Activated T-helper 1 cell treated with anti-CD3 and anti-CD28 coated beads, Interleukin-12 subunit alpha, Interleukin-12 subunit beta, Interleukin-2, Interleukin-4 antibody, amounts not matched to agents 30 ng/mL and 10 ng/mL and 1 ng/mL, durations not matched to agents 14 hours and 24 hours and 36 hours (primary cell): ENCODE measurements around the gene PPP1R18. TPM values are rescaled to one million over a fixed set of nuclear protein-coding genes. Genes with fewer than 3 reads are reported as not detected.

Experiments
- DNase-seq: peaks from one replicate; pipeline ENCODE4 v3.0.0; 2021; ENCODE audit warnings: low spot score
- H3K27ac Mint-ChIP-seq: one replicate; pipeline ENCODE4 v1.8.0; 2021; ENCODE audit warnings: mild to moderate bottlenecking, mixed read lengths
- H3K27me3 Mint-ChIP-seq: one replicate; pipeline ENCODE4 v1.8.0; 2022; ENCODE audit warnings: mild to moderate bottlenecking, moderate library complexity, mixed read lengths; ENCODE audit not compliant: insufficient read depth
- H3K36me3 Mint-ChIP-seq: one replicate; pipeline ENCODE4 v1.8.0; 2021; ENCODE audit warnings: low read depth, mixed read lengths
- H3K4me1 Mint-ChIP-seq: one replicate; pipeline ENCODE4 v1.8.0; 2021; ENCODE audit warnings: low read depth, mixed read lengths
- H3K4me3 Mint-ChIP-seq: one replicate; pipeline ENCODE4 v1.8.0; 2021; ENCODE audit warnings: mild to moderate bottlenecking, moderate library complexity, mixed read lengths
- H3K9me3 Mint-ChIP-seq: one replicate; pipeline ENCODE4 v1.8.0; 2021; ENCODE audit warnings: mixed read lengths
- intact Hi-C: fragments of 100-400 bp; cut with micrococcal nuclease; formaldehyde crosslinking; loops from one replicate; pipeline ENCODE4 v1.15.1; 2024
- total RNA-seq: library from RNA; stranded (reverse); gene quantifications from 2 replicates; pipeline ENCODE4 v1.2.3, GENCODE V29; 2022

The PPP1R18 gene
- total RNA-seq, 1 donor from 2014 or later: 213 TPM

DNA sequence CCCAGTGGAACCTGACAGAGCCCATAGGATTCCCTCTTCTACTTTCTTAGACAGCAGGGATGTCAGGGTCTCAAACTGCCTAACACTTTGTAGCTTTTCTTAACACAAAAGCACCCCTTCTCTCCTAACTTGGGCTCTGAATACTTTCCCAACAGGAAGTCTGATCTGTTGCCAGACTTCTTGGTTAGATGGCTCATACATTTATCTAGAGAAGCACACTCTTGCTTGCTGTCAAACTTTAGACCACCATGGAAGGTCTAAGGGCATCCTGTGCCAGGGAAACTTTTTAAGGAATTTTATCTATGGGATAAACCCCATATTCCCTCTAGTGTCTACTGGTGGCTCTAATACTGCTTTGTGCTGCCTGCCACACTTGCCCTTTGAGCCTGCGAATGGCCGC, 42.8 kb downstream of the PPP1R18 start:
- no peaks in the 10 kb centered on the region for H3K9me3 Mint-ChIP-seq
- H3K27ac Mint-ChIP-seq: no peak overlapping the region
- peaks cover 24% of the 10 kb centered on the region for H3K36me3 Mint-ChIP-seq
- H3K4me3 Mint-ChIP-seq: no peak overlapping the region
- peaks cover 38% of the 10 kb centered on the region for H3K4me1 Mint-ChIP-seq
- H3K27me3 Mint-ChIP-seq: no peaks in the 10 kb centered on the region
- no peak for DNase-seq
- intact Hi-C loops: no loop called here

- no peak for DNase-seq
- intact Hi-C loops: no loop called here
- H3K36me3 Mint-ChIP-seq: peaks cover 28% of the 10 kb centered on the region
- H3K27ac Mint-ChIP-seq: peak overlapping the region; percentile 67
- peaks cover 25% of the 10 kb centered on the region for H3K4me1 Mint-ChIP-seq
- no peak overlapping the region for H3K4me3 Mint-ChIP-seq
- no peaks in the 10 kb centered on the region for H3K27me3 Mint-ChIP-seq
- no peaks in the 10 kb centered on the region for H3K9me3 Mint-ChIP-seq
These were observed 45.4 kb downstream of the PPP1R18 start for GRCh38 chr6:30641048-30641447.

- no peaks in the 10 kb centered on the region for H3K9me3 Mint-ChIP-seq
- no peak overlapping the region for H3K4me3 Mint-ChIP-seq
- peaks cover 30% of the 10 kb centered on the region for H3K36me3 Mint-ChIP-seq
- intact Hi-C loops: no loop called here
- no peaks in the 10 kb centered on the region for H3K27me3 Mint-ChIP-seq
- DNase-seq: no peak
- H3K4me1 Mint-ChIP-seq: peaks cover 25% of the 10 kb centered on the region
- H3K27ac Mint-ChIP-seq: no peak overlapping the region
These were observed 46.0 kb downstream of the PPP1R18 start for GRCh38 chr6:30640481-30640880.

DNA sequence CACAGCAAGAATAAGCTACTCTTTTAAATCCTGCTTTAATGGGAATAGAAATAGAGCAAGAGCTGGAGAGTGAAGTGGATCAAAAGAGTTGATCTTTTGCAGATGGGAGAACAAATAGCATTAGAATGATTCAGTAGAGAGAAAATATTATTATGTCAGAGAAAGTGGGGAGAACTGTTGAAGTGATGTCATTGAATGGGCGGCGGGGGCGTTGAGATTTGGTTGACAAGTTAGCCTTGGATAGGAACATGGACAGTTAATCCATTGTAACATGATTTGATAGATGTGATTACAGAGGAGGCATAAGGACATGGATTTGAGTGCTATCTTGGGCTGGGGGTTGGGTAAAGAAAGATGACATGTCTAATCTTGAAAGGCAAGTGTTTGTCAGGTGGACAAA, 50.6 kb downstream of the PPP1R18 start:
- H3K27ac Mint-ChIP-seq: no peak overlapping the region
- peaks cover 13% of the 10 kb centered on the region for H3K4me1 Mint-ChIP-seq
- H3K4me3 Mint-ChIP-seq: no peak overlapping the region
- no peak for DNase-seq
- H3K9me3 Mint-ChIP-seq: no peaks in the 10 kb centered on the region
- no peaks in the 10 kb centered on the region for H3K27me3 Mint-ChIP-seq
- intact Hi-C loops: no loop called here
- peaks cover 33% of the 10 kb centered on the region for H3K36me3 Mint-ChIP-seq

DNA sequence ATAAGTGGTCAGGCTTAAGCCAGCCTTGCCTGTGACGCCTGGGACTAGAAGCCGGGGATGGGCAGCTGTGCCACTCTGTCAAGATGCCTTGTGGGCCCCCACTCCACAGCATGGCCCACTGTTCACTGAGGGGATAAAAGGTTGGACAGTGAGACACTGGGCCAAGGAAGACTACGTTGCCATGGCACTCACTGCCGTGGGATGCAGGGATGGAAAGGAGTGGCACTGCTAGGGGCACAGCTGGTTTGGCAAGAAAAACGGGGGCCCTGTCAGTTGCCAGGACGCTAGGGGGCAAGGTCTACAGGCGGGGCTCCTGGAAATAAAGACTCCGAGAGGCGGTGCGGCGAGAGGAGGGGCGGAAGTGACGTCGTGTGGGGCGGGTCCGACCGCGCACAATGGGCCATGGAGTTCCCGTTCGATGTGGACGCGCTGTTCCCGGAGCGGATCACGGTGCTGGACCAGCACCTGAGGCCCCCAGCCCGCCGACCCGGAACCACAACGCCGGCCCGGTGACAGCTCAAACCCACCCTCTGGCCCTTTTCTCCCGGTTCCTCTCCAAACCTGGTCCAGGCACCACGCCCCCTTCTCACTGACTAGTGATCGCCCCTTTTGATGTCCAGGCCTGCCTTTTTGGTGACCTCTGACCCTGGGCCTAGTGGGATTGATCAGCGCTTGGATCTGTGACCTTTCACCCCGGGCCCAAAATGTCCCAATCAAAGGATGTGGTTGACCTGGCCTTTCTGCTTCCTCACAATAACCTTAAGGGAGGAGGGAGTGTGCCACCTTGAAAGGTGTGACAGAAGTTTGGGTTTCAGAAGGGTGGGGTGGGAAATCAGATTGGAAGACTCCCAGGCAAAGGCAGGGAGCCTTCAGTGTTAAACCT, 59.7 kb downstream of the PPP1R18 start, which contains the start of gene ATAT1:
Gene ATAT1 (plus strand): TSS at position 391 of the 883 bp plus-strand sequence.
- H3K27me3 Mint-ChIP-seq: no peaks in the 10 kb centered on the region
- H3K27ac Mint-ChIP-seq: peak within 1 kb of the TSS; percentile 95
- H3K9me3 Mint-ChIP-seq: no peaks in the 10 kb centered on the region
- DNase-seq: peak; percentile 84
- peaks cover 33% of the 10 kb centered on the region for H3K36me3 Mint-ChIP-seq
- H3K4me3 Mint-ChIP-seq: peak within 1 kb of the TSS; percentile 91
- peaks cover 27% of the 10 kb centered on the region for H3K4me1 Mint-ChIP-seq
- intact Hi-C loops: loop anchor here (1.0 to 2.0 kb wide), 6 partner anchors 9 to 461 kb away; partner anchors contain the start of genes DHX16, GNL1, MDC1 and MRPS18B

Other genes with a start within 250 kb of the PPP1R18 start
- 476 and 483 TPM in 2 replicates for gene HLA-E, start 197.1 kb downstream of the PPP1R18 start, total RNA-seq
- 86.3 and 92.4 TPM in 2 replicates for gene GNL1, start 130.2 kb downstream of the PPP1R18 start, total RNA-seq
- 41.6 and 42.1 TPM in 2 replicates for gene PRR3, start 129.3 kb downstream of the PPP1R18 start, total RNA-seq
- gene ABCF1, start 115.2 kb downstream of the PPP1R18 start, total RNA-seq: 115 and 120 TPM in 2 replicates
- gene PPP1R10, start 69.4 kb downstream of the PPP1R18 start, total RNA-seq: 124 and 126 TPM in 2 replicates
- gene MRPS18B, start 68.8 kb downstream of the PPP1R18 start, total RNA-seq: 75.5 and 77.7 TPM in 2 replicates
- 11.6 and 13.4 TPM in 2 replicates for gene ATAT1, start 59.8 kb downstream of the PPP1R18 start, total RNA-seq
- gene C6orf136, start 39.5 kb downstream of the PPP1R18 start, total RNA-seq: 23.9 and 36.0 TPM in 2 replicates
- gene DHX16, start 13.6 kb downstream of the PPP1R18 start, total RNA-seq: 52.0 and 54.2 TPM in 2 replicates
- 15.5 and 15.9 TPM in 2 replicates for gene NRM, start 4.3 kb upstream of the PPP1R18 start, total RNA-seq
- gene MDC1, start 30.6 kb upstream of the PPP1R18 start, total RNA-seq: 93.7 and 95.7 TPM in 2 replicates
- gene TUBB, start 33.7 kb upstream of the PPP1R18 start, total RNA-seq: 1,001 and 1,002 TPM in 2 replicates
- 252 and 262 TPM in 2 replicates for gene FLOT1, start 56.0 kb upstream of the PPP1R18 start, total RNA-seq
- gene IER3, start 57.9 kb upstream of the PPP1R18 start, total RNA-seq: 578 and 603 TPM in 2 replicates
- gene DDR1, start 197.9 kb upstream of the PPP1R18 start, total RNA-seq: 21.4 and 24.8 TPM in 2 replicates
- gene GTF2H4, start 221.6 kb upstream of the PPP1R18 start, total RNA-seq: 65.3 and 71.3 TPM in 2 replicates
- 74.0 and 76.0 TPM in 2 replicates for gene VARS2, start 227.6 kb upstream of the PPP1R18 start, total RNA-seq
- gene SFTA2, start 245.5 kb upstream of the PPP1R18 start, total RNA-seq: not detected in 2 replicates